ENCODE measurements around the gene TSPAN9.

DNA sequence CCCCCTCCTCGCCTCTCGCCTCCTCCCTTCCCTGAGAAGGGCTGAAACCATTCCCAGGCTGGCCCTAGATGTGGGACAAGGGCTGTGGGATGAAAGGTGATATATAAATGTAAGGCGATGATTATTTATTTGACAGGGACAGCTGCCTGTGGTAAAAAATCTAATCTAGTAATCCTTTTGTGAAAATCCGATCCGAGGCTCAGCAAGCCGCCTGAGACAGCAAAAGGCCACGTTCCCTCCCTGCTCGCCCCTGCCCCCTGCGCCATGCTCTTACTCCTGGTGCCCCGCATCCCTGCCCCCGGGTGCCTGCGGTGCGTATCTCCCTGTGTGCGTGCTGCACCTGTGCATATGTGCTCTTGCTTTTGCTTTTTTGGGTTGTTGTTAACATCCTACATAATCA is 65.2 kb downstream of the TSPAN9 start:
- TF ChIP-seq EZH2 (IDR thresholded peaks at IDR 0.05), result no peak
- TF ChIP-seq, protein P1, sequence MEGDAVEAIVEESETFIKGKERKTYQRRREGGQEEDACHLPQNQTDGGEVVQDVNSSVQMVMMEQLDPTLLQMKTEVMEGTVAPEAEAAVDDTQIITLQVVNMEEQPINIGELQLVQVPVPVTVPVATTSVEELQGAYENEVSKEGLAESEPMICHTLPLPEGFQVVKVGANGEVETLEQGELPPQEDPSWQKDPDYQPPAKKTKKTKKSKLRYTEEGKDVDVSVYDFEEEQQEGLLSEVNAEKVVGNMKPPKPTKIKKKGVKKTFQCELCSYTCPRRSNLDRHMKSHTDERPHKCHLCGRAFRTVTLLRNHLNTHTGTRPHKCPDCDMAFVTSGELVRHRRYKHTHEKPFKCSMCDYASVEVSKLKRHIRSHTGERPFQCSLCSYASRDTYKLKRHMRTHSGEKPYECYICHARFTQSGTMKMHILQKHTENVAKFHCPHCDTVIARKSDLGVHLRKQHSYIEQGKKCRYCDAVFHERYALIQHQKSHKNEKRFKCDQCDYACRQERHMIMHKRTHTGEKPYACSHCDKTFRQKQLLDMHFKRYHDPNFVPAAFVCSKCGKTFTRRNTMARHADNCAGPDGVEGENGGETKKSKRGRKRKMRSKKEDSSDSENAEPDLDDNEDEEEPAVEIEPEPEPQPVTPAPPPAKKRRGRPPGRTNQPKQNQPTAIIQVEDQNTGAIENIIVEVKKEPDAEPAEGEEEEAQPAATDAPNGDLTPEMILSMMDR (IDR thresholded peaks at IDR 0.05), result no peak
